Astrocyte of the spinal cord (primary cell): ENCODE results near the gene MAP2K6.

ENCODE experiments used
- DNase-seq: peaks from one replicate; pipeline ENCODE4 v3.0.0; 2011; ENCODE audit warnings: low read depth, low spot score
- H3K4me3 ChIP-seq: 2 replicates; pipeline ENCODE4 v1.5.1; 2011; ENCODE audit warnings: low read depth, mild to moderate bottlenecking, low read length, moderate library complexity
- CTCF ChIP-seq: IDR thresholded peaks from 2 replicates; pipeline ENCODE4 v1.5.1; 2012; ENCODE audit warnings: low read depth, mild to moderate bottlenecking, low read length, inconsistent platforms
- in situ Hi-C: cut with HindIII; loops from 2 replicates; pipeline ENCODE4 v1.10.0; 2017; ENCODE audit warnings: low sequenced_read_pairs

Gene MAP2K6

GRCh38 chr17:69450918-69451317 lies 36.4 kb downstream of the MAP2K6 start:
- in situ Hi-C loops, result no loop called here
- H3K4me3 ChIP-seq, result no peak overlapping the region
- peak; percentile 57 for DNase-seq
- TF ChIP-seq CTCF, result no peak

GRCh38 chr17:69451416-69452394 lies 37.2 kb downstream of the MAP2K6 start:
- no peak for DNase-seq
- in situ Hi-C loops, result no loop called here
- TF ChIP-seq CTCF, result no peak
- H3K4me3 ChIP-seq, result no peak overlapping the region

GRCh38 chr17:69452664-69453260 lies 38.3 kb downstream of the MAP2K6 start:
- no peak for DNase-seq
- TF ChIP-seq CTCF, result no peak
- in situ Hi-C loops, result no loop called here
- no peak overlapping the region for H3K4me3 ChIP-seq

- TF ChIP-seq CTCF, result no peak
- DNase-seq, result no peak
- no peak overlapping the region for H3K4me3 ChIP-seq
- in situ Hi-C loops, result no loop called here
Observed at GRCh38 chr17:69454051-69454450, 39.6 kb downstream of the MAP2K6 start.

- in situ Hi-C loops, result no loop called here
Observed at GRCh38 chr17:69455040-69455439, 40.5 kb downstream of the MAP2K6 start.

GRCh38 chr17:69457603-69458002 lies 43.1 kb downstream of the MAP2K6 start:
- DNase-seq, result no peak
- H3K4me3 ChIP-seq, result no peak overlapping the region
- no peak for TF ChIP-seq CTCF
- in situ Hi-C loops, result no loop called here

More at GRCh38 chr17:69455040-69455439, 40.5 kb downstream of the MAP2K6 start:
- H3K4me3 ChIP-seq, result no peak overlapping the region
- TF ChIP-seq CTCF, result no peak
- DNase-seq, result no peak
